HG03354 (cell line): ENCODE results near the gene POLR2L.

Experiments
- ATAC-seq: cut with Tn5 transposase; IDR thresholded peaks from one replicate; pipeline ENCODE4 v1.9.1; 2021; ENCODE audit warnings: mild to moderate bottlenecking; ENCODE audit not compliant: unreplicated experiment, poor library complexity, severe bottlenecking

The POLR2L gene

GRCh38 chr11:801097-801780 lies 41.1 kb downstream of the POLR2L start:
- no peak for ATAC-seq

DNA sequence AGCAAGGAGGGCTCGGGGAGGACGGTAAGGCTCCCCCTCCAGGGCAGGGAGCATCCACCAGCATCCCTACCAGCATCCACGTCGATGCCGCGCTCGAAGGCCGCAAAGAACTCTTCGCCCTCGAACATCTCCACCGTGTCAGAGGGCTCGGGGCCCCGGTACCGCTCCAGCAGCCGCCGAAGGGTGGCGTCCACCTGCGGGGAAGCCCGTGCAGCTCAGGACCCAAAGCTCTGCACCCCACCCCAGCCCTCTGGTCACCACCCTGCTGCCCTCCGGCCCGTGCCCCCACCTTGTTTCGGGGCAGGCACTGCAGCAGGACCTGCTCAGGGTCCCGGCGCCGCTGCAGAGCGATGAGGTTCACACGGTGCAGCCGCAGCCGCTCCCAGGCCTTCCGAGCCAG lies 41.9 kb downstream of the POLR2L start:
- ATAC-seq, result no peak

DNA sequence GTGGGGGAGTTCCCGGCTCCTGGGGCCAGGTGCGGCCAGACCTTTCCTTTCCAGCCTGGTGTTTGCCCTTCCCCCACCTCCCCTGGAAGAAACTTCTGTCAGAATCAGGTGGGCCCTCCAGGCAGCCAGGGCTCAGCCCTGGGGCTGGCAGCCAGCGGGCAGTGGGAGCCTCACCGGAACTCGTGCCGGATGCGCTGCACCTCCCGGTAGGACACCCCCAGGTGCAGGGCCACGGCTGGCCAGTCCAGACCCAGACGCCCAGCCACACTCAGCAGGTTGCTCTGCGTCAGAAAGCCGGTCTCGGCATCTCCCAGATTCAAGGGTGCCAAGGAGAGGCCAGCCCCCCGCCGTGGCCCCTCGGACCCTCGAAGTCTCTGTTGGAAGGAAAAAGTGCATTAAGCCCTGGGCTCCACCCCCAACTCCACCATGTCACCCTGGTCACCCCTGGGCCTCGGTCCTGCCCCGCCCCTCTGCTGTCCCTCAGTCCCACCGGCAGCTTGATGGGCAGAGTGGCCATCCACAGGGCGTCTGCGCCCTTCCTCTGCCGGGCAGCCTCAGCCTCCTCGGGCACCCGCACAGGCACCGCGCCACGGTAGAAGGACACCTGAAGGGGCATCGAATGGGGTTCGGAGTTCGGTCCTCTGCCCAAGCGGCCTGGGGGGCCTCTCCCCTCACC lies 42.5 kb downstream of the POLR2L start:
- no peak for ATAC-seq

DNA sequence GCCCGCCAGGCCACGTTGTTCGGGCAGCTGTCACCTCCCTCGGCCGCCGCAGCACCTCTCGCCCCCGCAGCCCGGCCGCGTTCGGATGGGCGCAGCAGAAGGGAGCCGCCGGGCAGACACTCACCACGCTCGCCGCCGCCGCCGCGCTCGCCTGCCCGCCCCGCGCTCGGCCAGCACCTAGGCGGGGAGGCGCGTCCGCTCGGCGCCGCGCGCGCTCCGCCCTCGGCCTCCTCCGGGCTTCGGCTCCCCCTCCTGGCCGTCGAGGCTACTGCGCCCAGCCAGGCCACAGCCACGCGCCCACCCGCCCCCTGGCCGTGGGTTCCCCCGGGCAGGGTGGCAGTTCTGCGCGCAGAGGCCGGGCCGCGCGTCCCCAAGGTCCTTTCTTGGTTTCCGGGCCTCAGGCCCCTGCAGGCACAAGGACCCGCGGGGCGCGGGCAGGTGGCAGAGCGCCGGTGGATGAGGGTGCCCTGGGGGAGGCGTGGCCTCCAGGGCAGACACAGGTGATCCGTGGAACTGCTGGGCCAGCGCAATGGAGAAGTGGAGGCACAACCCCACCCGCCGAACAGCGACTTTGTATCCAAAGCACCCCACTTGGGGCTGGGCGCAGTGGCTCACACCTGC lies 44.1 kb downstream of the POLR2L start, which contains the start of gene SLC25A22:
Gene SLC25A22 (minus strand): TSS at position 189 of the 621 bp plus-strand sequence. CDS start 3,275 bp downstream, outside the sequence.
- ATAC-seq, result peak; percentile 69

DNA sequence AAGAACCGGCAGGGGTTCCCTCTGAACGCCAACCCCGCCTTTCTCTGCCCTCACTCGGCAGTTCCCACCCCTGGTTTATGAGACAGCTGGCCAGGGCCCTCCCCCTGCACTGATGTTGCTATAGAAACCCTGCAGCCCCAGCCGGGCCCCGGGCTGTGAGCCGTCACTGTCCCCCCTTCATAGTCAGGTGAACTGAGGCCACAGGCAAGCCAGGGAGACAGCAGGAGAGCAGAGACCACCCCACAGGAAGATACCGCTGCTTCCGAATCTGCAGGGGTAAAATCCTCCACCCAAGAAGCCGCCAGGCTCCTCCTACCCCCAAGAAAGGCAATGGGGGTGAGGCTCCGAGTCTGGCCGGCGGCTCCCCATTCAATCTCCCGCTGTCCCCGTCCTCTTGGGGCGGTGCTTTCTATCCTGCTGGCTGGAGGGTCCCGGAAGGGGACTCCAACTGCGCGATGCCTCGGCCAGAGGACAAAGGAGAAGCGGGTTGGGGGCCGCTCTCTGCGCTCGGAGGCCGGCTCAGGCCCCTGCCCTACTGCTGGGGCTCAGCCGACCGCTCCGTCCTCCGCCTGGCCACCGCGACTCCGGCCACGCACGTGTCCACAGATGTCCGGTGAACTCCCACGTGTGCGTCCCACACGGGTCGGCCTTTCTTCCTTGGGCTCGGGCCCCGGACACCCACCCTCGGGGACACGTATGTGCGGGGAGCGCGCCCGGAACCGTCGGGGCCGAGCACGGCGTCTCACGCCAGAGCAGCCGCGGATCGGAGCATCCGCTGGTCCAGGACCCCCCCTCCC lies 44.8 kb downstream of the POLR2L start:
- ATAC-seq, result peak; percentile 49

DNA sequence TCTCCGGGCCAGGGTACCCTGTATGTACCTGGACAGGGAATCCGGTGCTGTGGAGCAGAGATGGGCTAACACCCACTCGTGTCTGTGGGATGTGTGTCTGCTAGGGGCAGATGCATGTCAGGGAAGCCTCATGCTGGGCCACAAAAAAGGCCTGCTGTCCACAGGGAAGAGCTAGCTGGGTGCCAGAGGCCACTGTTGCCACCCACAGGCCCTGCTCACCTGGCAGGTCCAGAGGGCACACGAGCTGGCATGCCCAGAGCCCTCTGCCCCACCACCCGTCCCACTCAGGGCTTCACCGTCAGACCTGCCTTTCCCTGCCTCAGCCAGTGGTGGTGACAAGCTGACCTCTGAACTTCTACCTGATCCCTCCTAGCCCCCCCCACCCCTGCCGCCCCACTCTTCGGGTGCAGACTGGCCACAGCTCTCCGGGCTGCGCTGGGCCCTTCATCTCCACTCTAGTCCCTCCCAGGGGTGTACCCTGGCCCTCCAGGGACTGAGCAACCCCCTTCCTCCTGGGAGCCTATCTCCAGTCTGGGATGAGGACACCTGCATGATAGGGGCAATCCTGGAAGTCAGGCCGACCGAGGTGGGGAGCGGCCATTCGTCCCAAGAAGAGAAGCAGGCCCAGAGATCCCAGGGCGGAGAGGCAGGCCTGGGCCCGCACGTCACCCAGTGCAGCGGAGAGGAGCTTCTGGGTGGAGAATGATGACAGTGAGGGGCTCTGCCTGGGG lies 45.6 kb downstream of the POLR2L start:
- ATAC-seq, result no peak

DNA sequence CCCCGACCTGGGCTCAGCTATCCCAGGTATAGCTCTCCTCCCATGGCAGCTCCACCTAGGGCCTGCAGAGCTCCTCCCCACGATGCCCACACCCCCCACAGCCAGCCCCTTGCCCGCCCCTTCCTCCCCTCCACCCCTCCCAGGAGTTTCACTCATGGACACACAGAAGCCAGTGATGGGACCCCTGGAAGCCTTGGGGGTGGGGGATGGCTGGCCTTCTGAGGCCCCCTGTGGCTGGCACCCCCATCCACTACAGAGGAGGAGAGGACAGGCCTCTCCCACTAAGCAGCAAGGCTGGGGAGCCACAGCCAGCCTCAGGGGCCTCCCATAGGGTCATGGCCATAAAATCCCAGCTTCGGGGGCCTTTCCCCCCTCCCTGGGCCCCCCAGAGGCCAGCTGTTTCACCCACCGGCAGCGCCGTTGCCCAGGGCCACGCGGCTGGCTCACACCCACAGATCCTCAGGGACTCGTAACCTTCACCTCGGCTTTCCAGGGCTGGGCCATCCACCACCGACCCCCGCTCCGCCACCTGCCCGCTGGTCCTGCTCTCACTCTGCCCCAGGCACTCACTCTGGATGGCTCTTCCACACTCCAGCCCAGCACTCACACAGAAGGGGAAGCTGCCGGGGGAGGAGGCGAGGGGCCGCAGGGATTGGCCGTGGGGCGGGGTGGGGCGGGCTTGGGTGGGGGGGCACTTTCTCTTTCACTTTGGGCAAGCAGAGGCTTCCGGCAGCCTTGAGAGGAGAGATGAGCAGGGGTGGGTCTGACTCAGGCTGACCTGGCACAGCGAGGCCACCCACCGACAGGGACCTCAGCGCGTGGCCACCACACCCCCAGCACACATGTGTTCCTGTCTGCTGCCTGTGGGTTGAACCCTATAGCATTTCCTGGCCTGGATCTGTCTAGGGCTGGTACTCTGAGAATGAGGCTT lies 46.4 kb downstream of the POLR2L start:
- ATAC-seq, result no peak

DNA sequence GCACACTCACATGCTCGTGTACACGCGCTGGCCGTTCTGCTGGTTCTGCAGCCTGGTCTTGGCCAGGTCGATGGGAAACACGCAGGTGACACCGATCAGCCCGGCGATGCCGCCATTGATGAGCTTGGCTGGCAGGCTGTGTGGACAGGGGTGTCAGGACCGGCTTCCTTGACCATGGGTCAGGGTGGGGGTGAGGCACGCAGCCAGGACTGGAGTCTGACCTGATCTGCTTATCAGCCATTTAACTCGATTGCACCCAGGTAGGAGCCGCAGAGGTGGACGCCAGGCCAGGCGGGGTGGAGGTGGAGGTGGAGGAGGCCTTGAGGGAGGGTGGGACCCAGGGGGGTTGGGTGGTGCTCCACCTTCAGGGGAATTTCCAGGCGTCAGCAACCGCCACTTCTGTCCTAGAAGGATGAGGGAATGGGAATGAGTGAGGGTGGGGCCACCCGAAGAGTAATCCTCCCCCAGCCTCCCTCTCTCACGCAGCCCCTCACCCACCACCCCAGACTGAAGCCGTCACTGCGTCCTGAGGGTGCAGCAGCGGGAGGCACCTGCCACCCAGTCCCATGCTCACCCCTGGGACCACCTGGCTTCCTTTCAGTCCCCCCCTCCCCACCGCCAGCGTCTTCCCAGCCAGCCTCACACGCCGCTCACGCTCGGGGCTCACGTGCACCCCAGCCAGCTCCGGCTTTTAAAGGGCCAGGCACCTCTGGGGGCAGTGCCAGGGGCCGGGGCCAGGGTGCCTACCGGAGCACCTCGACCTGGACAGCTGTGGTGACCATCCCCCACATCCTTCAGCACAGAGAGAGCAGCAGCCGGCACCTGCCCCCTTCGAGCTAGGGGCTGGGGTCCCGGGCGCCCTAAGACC lies 47.3 kb downstream of the POLR2L start:
- ATAC-seq, result no peak

DNA sequence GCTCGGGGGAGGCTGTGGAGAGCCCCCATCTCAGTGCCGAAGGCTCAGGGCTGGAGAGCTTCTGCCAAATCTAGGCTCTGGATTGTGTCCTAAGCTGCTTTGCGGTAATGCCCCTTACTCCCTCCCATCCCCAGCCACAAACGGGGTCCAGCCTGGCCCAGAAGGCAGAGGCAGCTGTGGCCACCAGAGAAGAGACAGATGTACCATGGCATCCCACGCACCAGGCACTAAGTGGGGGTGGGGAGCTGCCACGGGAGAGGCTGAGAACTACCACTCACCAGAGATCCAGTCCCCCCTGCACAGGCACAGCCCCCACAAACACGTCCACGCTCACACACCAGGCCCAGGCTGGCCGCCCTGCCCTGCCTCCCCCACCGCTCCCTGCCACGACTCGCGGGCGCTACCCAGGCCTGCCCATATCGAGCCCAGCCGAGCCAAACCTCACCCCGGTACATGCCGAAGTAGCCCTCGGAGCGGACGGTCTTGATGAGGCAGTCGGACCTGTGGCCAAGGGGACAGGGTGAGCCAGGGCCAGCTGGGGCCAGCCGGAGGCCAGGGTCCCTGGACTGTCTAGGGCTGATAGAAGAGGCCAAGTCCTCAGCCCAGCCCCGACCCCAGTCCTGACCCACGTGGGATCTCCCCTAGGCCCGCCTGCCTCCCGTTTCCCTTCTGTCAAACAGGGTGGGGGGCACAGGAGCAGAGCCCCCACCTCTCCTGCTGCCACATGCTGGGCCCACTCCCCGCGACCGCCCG lies 48.1 kb downstream of the POLR2L start:
- ATAC-seq, result no peak

- ATAC-seq, result no peak
Observed at GRCh38 chr11:793556-793955, 48.8 kb downstream of the POLR2L start.

DNA sequence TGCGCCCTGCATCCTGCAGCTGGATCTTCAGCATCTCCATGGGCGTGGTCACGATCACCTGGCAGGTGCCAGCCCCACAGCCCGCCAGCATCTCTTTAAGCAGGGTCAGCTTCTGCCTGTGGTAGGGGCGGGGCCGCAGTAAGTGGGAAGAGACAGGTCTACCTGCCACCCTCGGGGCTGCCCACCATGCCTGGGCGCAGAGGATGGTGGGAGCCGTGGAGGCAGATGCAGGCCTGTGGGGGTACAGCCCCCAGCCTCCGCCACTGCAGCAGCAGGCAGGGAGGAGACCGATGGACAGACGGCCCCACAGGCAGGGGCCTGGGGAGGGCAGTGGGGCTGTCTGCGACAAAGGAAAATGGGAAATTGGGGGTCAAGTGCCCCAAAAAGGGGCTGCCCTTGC lies 49.5 kb downstream of the POLR2L start:
- ATAC-seq, result no peak

GRCh38 chr11:792535-792821 lies 49.9 kb downstream of the POLR2L start:
- ATAC-seq, result no peak

- ATAC-seq, result no peak
Observed at GRCh38 chr11:791658-792534, 50.4 kb downstream of the POLR2L start.

DNA sequence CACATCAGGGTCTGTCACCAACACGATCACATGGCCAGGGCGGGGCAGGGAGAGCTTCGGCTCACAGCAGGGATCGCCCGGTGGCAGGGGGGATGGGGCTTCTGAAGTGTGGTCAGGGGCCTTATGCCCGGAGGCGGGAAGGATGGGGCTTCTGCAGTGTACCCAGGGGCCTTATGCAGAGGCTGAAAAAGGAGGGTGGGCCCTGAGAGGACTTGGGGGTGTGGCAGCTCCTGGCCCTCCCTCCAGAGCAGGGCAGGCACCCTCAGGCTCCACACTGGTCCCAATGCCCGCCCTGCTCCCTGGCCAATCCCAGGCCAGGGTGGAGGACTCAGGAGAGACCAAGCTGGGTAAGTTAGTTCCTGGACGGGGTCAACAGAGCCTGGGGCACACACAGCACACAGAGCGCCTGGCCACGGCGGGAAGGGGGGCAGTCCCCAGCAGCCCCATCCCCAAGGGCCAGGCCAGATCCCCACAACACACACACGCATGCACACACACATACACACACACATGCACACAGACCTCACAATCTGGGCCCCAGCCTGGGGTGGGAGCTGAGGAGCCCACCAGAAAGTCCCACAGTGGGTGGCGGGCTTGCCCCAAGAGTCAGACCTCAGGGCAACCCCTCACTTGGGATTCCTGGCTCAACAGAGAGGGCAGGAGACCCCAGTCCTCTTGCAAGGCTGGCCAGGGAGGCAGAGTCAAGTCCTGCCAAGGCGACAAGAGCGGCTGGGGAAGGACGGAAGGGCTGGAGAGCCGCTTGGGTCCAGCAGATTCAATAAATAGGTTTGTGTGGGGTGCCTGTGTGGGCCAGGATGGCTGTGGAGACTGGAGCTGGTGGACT lies 51.4 kb downstream of the POLR2L start:
- no peak for ATAC-seq

DNA sequence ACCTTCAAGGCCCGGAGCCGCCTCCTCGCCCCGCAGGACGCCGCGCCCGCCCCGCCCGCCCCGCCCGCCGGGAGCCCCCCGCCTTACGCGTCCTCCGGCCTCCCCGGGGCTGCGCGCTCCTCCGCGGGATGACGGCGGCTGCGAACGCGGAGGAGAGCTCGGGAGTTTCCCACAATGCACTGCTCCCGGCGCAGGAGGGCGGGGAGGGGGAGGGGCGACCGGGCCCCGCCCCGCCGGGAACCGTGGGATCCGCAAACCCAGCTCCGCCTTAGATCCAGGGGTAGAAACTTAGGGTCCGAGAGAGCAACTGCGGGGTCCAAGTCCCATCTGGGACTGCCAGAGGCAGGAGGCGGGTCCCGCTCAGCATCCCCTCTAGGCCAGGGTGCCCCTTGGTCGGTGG lies 52.4 kb downstream of the POLR2L start, which contains the start of gene CEND1:
Gene CEND1 (minus strand): TSS at position 148 of the 400 bp plus-strand sequence. CDS start 1,514 bp downstream, outside the sequence.
- no peak for ATAC-seq
